Stomach smooth muscle (tissue), 2 donors: ENCODE measurements around the gene ZNF687.

Experiments
- H3K27ac ChIP-seq: one replicate; pipeline ENCODE4 v1.7.0; 2013; ENCODE audit warnings: mild to moderate bottlenecking, low read length, inconsistent platforms
- H3K27me3 ChIP-seq, 2 donors: one replicate each; pipeline ENCODE4 v1.7.0; 2013; ENCODE audit warnings: low read length in 2 of 2; ENCODE audit not compliant: insufficient read depth in 2 of 2, control insufficient read depth in 1 of 2
- H3K36me3 ChIP-seq, 2 donors: one replicate each; pipeline ENCODE4 v1.7.0; 2013; ENCODE audit warnings: low read length in 2 of 2; ENCODE audit not compliant: control insufficient read depth in 2 of 2, insufficient read depth in 2 of 2
- H3K4me1 ChIP-seq: one replicate; pipeline ENCODE4 v1.7.0; 2013; ENCODE audit warnings: low read length; ENCODE audit not compliant: control insufficient read depth, insufficient read depth
- H3K4me3 ChIP-seq, 2 donors: one replicate each; pipeline ENCODE4 v1.7.0; 2013; ENCODE audit warnings: low read length in 2 of 2
- H3K9ac ChIP-seq, 2 donors: one replicate each; pipeline ENCODE4 v1.7.0; 2013; ENCODE audit warnings: low read length in 2 of 2, mild to moderate bottlenecking in 1 of 2
- H3K9me3 ChIP-seq, 2 donors: one replicate each; pipeline ENCODE4 v1.7.0; 2013; ENCODE audit warnings: low read length in 2 of 2; ENCODE audit not compliant: control insufficient read depth in 2 of 2
- donor health status: healthy.
- donor health status: Pancreatic carcinoma.

ZNF687 gene, protein sequence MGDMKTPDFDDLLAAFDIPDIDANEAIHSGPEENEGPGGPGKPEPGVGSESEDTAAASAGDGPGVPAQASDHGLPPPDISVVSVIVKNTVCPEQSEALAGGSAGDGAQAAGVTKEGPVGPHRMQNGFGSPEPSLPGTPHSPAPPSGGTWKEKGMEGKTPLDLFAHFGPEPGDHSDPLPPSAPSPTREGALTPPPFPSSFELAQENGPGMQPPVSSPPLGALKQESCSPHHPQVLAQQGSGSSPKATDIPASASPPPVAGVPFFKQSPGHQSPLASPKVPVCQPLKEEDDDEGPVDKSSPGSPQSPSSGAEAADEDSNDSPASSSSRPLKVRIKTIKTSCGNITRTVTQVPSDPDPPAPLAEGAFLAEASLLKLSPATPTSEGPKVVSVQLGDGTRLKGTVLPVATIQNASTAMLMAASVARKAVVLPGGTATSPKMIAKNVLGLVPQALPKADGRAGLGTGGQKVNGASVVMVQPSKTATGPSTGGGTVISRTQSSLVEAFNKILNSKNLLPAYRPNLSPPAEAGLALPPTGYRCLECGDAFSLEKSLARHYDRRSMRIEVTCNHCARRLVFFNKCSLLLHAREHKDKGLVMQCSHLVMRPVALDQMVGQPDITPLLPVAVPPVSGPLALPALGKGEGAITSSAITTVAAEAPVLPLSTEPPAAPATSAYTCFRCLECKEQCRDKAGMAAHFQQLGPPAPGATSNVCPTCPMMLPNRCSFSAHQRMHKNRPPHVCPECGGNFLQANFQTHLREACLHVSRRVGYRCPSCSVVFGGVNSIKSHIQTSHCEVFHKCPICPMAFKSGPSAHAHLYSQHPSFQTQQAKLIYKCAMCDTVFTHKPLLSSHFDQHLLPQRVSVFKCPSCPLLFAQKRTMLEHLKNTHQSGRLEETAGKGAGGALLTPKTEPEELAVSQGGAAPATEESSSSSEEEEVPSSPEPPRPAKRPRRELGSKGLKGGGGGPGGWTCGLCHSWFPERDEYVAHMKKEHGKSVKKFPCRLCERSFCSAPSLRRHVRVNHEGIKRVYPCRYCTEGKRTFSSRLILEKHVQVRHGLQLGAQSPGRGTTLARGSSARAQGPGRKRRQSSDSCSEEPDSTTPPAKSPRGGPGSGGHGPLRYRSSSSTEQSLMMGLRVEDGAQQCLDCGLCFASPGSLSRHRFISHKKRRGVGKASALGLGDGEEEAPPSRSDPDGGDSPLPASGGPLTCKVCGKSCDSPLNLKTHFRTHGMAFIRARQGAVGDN

DNA sequence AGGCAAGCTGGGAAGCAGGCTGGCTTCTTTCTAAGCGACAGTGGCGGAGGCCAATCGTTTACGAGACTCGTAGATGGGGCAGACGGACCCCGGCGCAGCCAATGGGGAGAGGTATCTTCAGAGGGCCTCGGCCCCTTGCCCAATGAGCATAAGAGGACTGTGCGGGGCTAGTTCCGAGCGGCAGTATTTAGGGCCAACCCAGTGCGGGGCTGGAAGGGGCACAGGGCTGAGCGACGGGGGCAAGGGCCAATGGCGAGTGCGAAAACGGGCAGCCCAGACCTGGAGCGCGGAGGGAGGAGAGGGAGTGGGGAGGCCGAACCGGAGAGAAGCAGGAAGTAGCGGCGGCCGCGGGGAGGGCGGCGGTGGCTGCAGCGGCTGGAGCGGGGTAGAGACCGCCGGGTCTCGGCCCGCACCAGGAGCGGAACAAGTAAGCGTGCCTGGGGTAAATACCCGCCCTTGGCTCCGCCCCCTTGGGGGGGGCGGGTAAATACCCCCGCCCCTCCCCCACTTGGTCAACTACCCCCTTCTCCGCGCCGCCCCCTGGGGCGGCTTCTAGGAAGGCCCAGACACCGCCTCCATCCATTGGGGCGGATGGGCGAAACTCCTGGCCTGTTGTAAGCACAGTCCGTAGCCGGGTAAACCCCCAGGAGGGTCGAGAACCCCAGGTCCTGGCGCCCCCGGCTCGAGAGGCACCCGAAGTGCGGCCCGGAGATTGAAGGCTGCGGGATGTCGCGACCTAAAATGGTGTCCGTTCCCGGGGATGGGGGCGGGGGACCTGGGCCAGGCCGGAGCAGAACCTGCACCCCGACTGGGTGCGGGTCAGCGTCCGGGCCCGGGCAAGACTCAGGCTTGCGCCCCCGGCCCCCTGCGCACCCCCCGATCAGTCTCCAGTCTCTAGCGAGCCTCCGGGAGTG lies at the start of gene ZNF687:
TSS of gene ZNF687 (plus strand) at position 331 of the 914 bp plus-strand sequence. CDS start 3,993 bp downstream, outside the sequence.
- Histone ChIP-seq H3K36me3 (peaks cover 13 to 16% of the 10 kb centered on the region in 2 donors), H3K4me1 (peaks cover 25% of the 10 kb centered on the region), H3K27ac (peak within 1 kb of the TSS; percentile 100), H3K9ac (peak within 1 kb of the TSS; percentile 97 to 100), H3K4me3 (peak within 1 kb of the TSS; percentile 98 to 99), H3K9me3 (no peaks in the 10 kb centered on the region), H3K27me3 (no peaks in the 10 kb centered on the region)

- no peaks in the 10 kb centered on the region for H3K4me1 ChIP-seq
- H3K9me3 ChIP-seq: no peaks in the 10 kb centered on the region
- no peak overlapping the region for H3K4me3 ChIP-seq
- H3K27ac ChIP-seq: no peak overlapping the region
- H3K9ac ChIP-seq: no peak overlapping the region
- H3K27me3 ChIP-seq: no peaks in the 10 kb centered on the region
- H3K36me3 ChIP-seq: peaks cover 67 to 69% of the 10 kb centered on the region in 2 donors
Observed at GRCh38 chr1:151235235-151235634, 46.9 kb upstream of the ZNF687 start.

DNA sequence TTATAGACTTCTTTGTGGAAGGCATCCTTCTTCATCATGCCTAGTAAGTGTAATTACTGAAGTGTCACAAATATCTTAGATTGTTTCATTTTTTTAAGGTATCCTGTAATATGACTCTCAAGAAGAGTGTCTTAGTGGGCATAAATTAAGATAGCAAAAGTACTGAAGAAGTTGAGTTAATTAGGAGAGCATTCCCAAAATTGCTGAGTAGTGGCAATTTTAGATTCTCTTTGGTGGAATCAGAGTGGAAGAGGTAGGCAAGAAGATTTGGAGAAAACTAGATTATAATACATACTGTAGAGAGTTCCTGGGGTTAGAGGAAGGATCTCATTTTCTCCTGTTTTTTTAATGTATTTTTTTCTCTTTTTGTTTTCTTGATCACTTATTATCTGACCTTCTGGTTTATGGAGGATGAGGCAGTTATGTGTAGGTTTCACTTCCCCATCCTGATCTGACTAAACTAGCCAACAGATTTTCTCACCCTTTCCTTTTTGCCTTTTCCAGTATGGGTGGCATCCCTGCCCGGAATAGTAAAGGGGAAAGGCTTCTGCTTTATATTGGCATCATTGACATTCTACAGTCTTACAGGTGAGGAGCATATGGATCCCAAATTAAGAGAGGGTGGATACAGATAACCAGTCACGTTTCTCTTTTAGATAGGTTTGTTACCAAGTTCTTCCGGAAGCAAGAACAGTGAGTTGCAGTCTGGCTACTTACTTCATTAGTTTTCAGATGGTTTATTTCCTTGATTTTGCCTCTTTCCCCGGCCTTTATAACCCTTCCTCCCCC lies 44.2 kb upstream of the ZNF687 start:
- Histone ChIP-seq H3K27ac (no peak overlapping the region), H3K36me3 (peaks cover 63 to 64% of the 10 kb centered on the region in 2 donors), H3K9ac (no peak overlapping the region), H3K4me1 (no peaks in the 10 kb centered on the region), H3K27me3 (no peaks in the 10 kb centered on the region), H3K9me3 (no peaks in the 10 kb centered on the region), H3K4me3 (no peak overlapping the region)

GRCh38 chr1:151238467-151238739 lies 43.7 kb upstream of the ZNF687 start:
- Histone ChIP-seq H3K4me1 (no peaks in the 10 kb centered on the region), H3K27ac (no peak overlapping the region), H3K9ac (no peak overlapping the region), H3K36me3 (peaks cover 67% of the 10 kb centered on the region in 2 donors), H3K27me3 (no peaks in the 10 kb centered on the region), H3K9me3 (no peaks in the 10 kb centered on the region), H3K4me3 (no peak overlapping the region)

DNA sequence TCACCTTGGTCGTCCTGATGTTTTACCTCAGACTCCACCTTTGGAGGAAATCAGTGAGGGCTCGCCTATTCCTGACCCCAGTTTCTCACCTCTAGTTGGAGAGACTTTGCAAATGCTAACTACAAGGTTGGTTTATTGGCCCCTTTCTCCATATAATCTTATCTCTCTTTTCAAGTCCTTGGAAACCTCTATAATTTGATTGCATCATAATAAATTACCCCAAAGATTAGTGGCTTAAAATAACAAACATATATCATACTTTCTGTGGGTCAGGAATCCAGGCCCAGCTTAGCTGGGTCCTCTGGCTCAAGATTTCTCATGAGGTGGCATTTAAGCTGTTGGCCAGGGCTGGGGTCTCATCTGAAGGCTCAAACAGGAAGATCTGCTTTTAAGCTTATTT lies 39.7 kb upstream of the ZNF687 start:
- peak overlapping the region; percentile 24 for H3K27ac ChIP-seq
- no peaks in the 10 kb centered on the region for H3K27me3 ChIP-seq
- H3K9me3 ChIP-seq: no peaks in the 10 kb centered on the region
- H3K4me1 ChIP-seq: no peaks in the 10 kb centered on the region
- H3K36me3 ChIP-seq: peaks cover 59 to 62% of the 10 kb centered on the region in 2 donors
- no peak overlapping the region for H3K9ac ChIP-seq
- H3K4me3 ChIP-seq: peak overlapping the region in 1 of 2 donors; percentile 44

GRCh38 chr1:151243683-151244216 lies 38.3 kb upstream of the ZNF687 start:
- H3K4me1 ChIP-seq: no peaks in the 10 kb centered on the region
- H3K4me3 ChIP-seq: no peak overlapping the region
- H3K27ac ChIP-seq: no peak overlapping the region
- H3K27me3 ChIP-seq: no peaks in the 10 kb centered on the region
- H3K9ac ChIP-seq: no peak overlapping the region
- peaks cover 59 to 62% of the 10 kb centered on the region in 2 donors for H3K36me3 ChIP-seq
- no peaks in the 10 kb centered on the region for H3K9me3 ChIP-seq

DNA sequence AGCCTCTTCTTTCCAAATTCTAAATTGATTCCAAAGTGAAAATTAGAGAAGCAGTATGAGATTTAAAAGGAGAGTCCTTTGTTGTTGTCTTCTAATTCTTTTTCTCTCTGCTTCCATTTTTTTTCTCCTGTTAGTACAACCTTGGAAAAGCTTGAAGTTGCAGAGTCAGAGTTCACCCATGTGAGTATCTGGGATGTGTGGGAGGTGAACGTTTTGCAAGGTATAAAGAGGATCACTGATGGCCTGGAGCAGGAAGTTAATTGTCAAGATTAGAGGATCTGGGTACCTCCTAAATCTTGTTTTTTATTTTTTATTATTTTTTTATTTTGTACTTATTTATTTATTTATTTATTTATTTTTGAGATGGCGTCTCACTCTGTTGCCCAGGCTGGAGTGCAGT lies 35.3 kb upstream of the ZNF687 start:
- no peaks in the 10 kb centered on the region for H3K27me3 ChIP-seq
- H3K4me1 ChIP-seq: no peaks in the 10 kb centered on the region
- H3K4me3 ChIP-seq: no peak overlapping the region
- no peaks in the 10 kb centered on the region for H3K9me3 ChIP-seq
- no peak overlapping the region for H3K27ac ChIP-seq
- H3K9ac ChIP-seq: no peak overlapping the region
- peaks cover 49 to 51% of the 10 kb centered on the region in 2 donors for H3K36me3 ChIP-seq

- Histone ChIP-seq H3K27ac (no peak overlapping the region), H3K9ac (no peak overlapping the region)
Observed at GRCh38 chr1:151251656-151252470, 30.2 kb upstream of the ZNF687 start.

More at GRCh38 chr1:151251656-151252470, 30.2 kb upstream of the ZNF687 start:
- Histone ChIP-seq H3K27me3 (no peaks in the 10 kb centered on the region), H3K36me3 (peaks cover 17 to 20% of the 10 kb centered on the region in 2 donors), H3K4me1 (peaks cover 10% of the 10 kb centered on the region), H3K4me3 (no peak overlapping the region), H3K9me3 (no peaks in the 10 kb centered on the region)
